Measurements from ENCODE around the gene HYAL2. TPM values are rescaled to one million over a fixed set of nuclear protein-coding genes. Genes with fewer than 3 reads are reported as not detected.

Gene HYAL2
- total and polyA plus RNA-seq, 9 of the 15 experiments (the other 6 are each of a cell fraction or from before 2014, with no cell fraction given): 0.36 to 22.7 (median 11.4) TPM; not detected in 1

GRCh38 chr3:50295553-50296431 is 26.8 kb downstream of the HYAL2 start (continued):
- no peak for TF ChIP-seq FOXP1 (CRISPR knock-in tag; IDR thresholded peaks at IDR 0.05)
- no peak for TF ChIP-seq KDM2B (CRISPR knock-in tag; IDR thresholded peaks at IDR 0.05)

DNA sequence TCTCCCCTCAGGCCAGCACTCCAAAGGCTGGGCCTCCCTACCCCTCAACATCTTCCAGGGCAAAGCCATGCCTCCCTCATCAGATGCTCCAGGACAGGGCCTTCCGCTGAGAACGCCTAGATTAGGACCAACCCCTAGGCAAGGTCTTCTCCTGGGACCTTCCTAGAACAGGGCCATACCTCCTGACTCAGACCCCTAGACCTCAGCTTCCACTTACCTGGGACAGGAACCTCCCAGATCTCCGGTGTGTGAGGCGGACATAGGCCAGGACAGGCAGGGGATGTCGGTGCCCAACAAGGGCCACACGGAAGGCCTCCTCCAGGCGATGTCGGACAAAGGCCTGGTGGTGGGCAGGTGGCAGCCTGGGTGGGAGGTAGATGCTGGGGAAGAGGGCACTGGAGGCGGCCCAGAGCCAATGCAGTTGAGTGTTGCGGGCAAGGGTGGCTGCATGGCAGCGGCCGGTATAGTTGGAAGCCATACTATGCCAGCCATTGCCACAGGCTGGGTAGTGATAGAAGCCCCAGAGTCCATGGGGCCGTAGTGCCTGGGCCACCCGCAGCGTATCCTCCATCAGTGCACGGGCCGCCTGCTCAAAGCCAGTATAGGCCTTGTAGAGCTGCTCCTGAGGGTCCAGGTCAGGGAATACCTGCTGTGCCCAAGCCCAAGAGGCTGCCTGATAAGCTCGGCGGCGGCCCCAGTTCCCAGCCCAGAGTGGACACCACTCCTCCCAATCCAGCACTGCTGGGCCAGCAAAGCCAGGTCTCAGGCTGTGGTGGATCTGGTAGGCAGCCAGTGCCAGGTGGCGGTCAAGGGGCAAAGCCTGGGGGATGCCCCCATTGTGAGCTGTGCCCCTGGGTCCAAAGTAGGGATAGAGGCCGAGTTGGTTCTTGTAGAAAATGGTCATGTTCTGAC is 27.8 kb downstream of the HYAL2 start:
- FAIRE-seq (no peak), ATAC-seq (no peak), DNase-seq (ENCODE audit: extremely low read depth in 1 of 4, low spot score in 3 of 4) (no peak)
- no peaks in the 10 kb centered on the region for H3K27me3 ChIP-seq (ENCODE audit: control insufficient read depth in 2 of 2, insufficient read depth in 2 of 2, low read length in 2 of 2)
- ChIA-PET POLR2A (no interaction called here), CTCF (ENCODE audit: low intra/inter-chr PET ratio) (no interaction called here)
- BruUV-seq (replicated peaks): no TSS peak
- TF ChIP-seq RBFOX2 (IDR thresholded peaks at IDR 0.05; ENCODE audit: low read depth, low read length) (peak; percentile 26; the same call in 1 of the 2 replicates), CBFB (CRISPR knock-in tag; IDR thresholded peaks at IDR 0.05) (no peak)
- H3K4me1 ChIP-seq (replicated peaks in 1 of 2; ENCODE audit: control insufficient read depth in 2 of 2, insufficient read depth in 2 of 2, low read length in 2 of 2): peaks cover 13 to 73% of the 10 kb centered on the region in 2 experiments; a peak in 4 of 5 replicates
- H3K9me3 ChIP-seq (replicated peaks; ENCODE audit: control insufficient read depth, insufficient read depth, low read depth, low read length): no peaks in the 10 kb centered on the region
- H3K9ac ChIP-seq (ENCODE audit: insufficient read depth in 1 of 2, low read depth in 2 of 2, low read length in 2 of 2): peak overlapping the region in 1 of 2 experiments; percentile 52; a peak in 1 of 4 replicates
- H3K27ac ChIP-seq (ENCODE audit: extremely low read depth, low read depth, low read length): no peak overlapping the region
- 89% methylated on average over 13 of the region's 22 CpGs for WGBS (ENCODE audit: insufficient coverage, low coverage, missing lambda C conversion rate)
- H4K20me1 ChIP-seq (replicated peaks; ENCODE audit: control insufficient read depth, insufficient read depth, low read length): no peaks in the 10 kb centered on the region
- no peak overlapping the region for H3K4me2 ChIP-seq (ENCODE audit: insufficient read depth, low read length)
- H3K36me3 ChIP-seq (ENCODE audit: control insufficient read depth, insufficient read depth, low read length): peaks cover 21% of the 10 kb centered on the region; the same call in 2 of the 3 replicates
- H3K9me1 ChIP-seq (ENCODE audit: control insufficient read depth, insufficient read depth, low read length): no peaks in the 10 kb centered on the region
- H3K4me3 ChIP-seq: no peak overlapping the region
- peaks cover 47% of the 10 kb centered on the region for H3K79me2 ChIP-seq (ENCODE audit: control insufficient read depth, insufficient read depth, low read length)
- intact Hi-C loops (cut with micrococcal nuclease) (no loop called here), in situ Hi-C loops (cut with MboI) (no loop called here)
- no peak overlapping the region for H2AFZ ChIP-seq (ENCODE audit: low read depth, low read length)
